ENCODE measurements around the gene HOXC11. TPM values are rescaled to one million over a fixed set of nuclear protein-coding genes. Genes with fewer than 3 reads are reported as not detected.

The HOXC11 gene
- total RNA-seq, 1 experiment from 2014 or later: 2.4 TPM

DNA sequence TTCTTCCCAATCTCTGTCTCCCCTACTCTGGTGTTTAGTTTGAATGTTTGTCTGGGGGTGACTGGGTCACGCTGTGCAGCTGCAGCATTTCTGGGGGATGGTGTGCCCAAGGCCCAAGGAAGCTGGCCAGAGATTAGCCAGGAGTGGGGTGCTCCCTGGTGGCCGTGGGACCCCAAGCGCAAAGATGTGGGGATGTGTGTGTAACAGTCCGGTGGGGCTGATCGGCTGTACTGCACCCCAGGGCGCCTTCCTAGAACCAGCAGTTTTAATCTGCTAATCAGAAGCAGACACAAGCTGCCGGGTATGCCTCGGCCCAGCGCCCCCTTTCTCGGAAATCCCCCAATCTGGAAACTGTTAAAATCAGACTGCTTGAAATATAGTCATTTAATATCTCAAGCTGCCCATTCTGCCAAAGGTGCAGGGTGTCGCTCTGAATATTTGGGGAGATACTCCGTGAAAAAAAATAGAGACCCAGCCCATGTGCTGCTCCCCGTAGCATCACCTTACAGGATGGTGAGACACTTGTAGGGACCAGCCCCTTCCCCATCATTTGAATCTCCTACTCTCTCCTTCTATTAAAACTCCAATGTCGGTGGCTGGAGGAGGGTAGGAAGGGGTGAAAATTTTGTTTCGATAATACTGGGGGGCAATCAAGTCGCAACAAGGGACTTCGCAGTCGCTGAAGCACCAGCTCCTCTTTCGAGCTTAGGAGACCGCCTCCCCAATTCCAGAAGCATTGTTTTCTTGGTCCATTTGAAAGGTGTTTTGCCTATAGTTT lies 31.3 kb downstream of the HOXC11 start:
- Histone ChIP-seq H3K4me2 (no peak overlapping the region), H3K9me2 (ENCODE audit: insufficient read depth) (no peaks in the 10 kb centered on the region), H3K4me3 (no peak overlapping the region), H3K27me3 (ENCODE audit: insufficient read depth, low read depth) (no peaks in the 10 kb centered on the region), H3K79me2 (ENCODE audit: low read depth) (no peaks in the 10 kb centered on the region), H3F3A (ENCODE audit: insufficient read depth, low read depth) (no peaks in the 10 kb centered on the region; the same call in 1 of the 2 replicates), H4K20me1 (ENCODE audit: insufficient read depth) (no peaks in the 10 kb centered on the region), H3K27ac (no peak overlapping the region), H3K4me1 (replicated peaks; ENCODE audit: insufficient read depth) (no peaks in the 10 kb centered on the region), H3K9me3 (ENCODE audit: insufficient read depth, low read depth) (no peaks in the 10 kb centered on the region), H3K36me3 (ENCODE audit: low read depth) (no peaks in the 10 kb centered on the region), H2AFZ (no peak overlapping the region)
- no TSS peak for BruUV-seq (replicated peaks)
- peak in 1 of 2 experiments; percentile 20 for DNase-seq
- ChIA-PET POLR2A (ENCODE audit: unreplicated experiment) (no interaction called here), CTCF (no interaction called here)
- intact Hi-C loops (cut with micrococcal nuclease; ENCODE audit: unreplicated experiment): no loop called here
- TF ChIP-seq EZH2 (IDR thresholded peaks at IDR 0.05; ENCODE audit: low read depth): no peak
- TF ChIP-seq, protein P1, sequence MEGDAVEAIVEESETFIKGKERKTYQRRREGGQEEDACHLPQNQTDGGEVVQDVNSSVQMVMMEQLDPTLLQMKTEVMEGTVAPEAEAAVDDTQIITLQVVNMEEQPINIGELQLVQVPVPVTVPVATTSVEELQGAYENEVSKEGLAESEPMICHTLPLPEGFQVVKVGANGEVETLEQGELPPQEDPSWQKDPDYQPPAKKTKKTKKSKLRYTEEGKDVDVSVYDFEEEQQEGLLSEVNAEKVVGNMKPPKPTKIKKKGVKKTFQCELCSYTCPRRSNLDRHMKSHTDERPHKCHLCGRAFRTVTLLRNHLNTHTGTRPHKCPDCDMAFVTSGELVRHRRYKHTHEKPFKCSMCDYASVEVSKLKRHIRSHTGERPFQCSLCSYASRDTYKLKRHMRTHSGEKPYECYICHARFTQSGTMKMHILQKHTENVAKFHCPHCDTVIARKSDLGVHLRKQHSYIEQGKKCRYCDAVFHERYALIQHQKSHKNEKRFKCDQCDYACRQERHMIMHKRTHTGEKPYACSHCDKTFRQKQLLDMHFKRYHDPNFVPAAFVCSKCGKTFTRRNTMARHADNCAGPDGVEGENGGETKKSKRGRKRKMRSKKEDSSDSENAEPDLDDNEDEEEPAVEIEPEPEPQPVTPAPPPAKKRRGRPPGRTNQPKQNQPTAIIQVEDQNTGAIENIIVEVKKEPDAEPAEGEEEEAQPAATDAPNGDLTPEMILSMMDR (conservative IDR thresholded peaks at IDR 0.05): peak; percentile 32; the same call in 1 of the 2 replicates

- Histone ChIP-seq H3K4me1 (replicated peaks; ENCODE audit: insufficient read depth) (no peaks in the 10 kb centered on the region), H3K4me2 (no peak overlapping the region), H3K9me3 (ENCODE audit: insufficient read depth, low read depth) (no peaks in the 10 kb centered on the region), H2AFZ (no peak overlapping the region), H3K27me3 (ENCODE audit: insufficient read depth, low read depth) (no peaks in the 10 kb centered on the region), H3K79me2 (ENCODE audit: low read depth) (no peaks in the 10 kb centered on the region), H3K4me3 (no peak overlapping the region), H3K36me3 (ENCODE audit: low read depth) (no peaks in the 10 kb centered on the region), H3K27ac (no peak overlapping the region), H3K9me2 (ENCODE audit: insufficient read depth) (no peaks in the 10 kb centered on the region), H4K20me1 (ENCODE audit: insufficient read depth) (no peaks in the 10 kb centered on the region), H3F3A (ENCODE audit: insufficient read depth, low read depth) (no peaks in the 10 kb centered on the region; the same call in 1 of the 2 replicates)
- DNase-seq: peak in 1 of 2 experiments; percentile 11
- POLR2A ChIA-PET (ENCODE audit: unreplicated experiment): interaction anchor here (0.6 kb wide), 1 partner anchor 254 kb away, joined by 3 read pairs; no protein-coding TSS in a partner anchor
- TF ChIP-seq, protein P1 (conservative IDR thresholded peaks at IDR 0.05): no peak
- TF ChIP-seq EZH2 (IDR thresholded peaks at IDR 0.05; ENCODE audit: low read depth): no peak
- no TSS peak for BruUV-seq (replicated peaks)
- CTCF ChIA-PET: interaction anchor here (0.6 to 1.6 kb wide), 4 partner anchors 146 to 215 kb away, joined by 3 to 8 read pairs (median 4); no protein-coding TSS in a partner anchor
- intact Hi-C loops (cut with micrococcal nuclease; ENCODE audit: unreplicated experiment): loop anchor here (5.0 kb wide), 2 partner anchors 303 to 372 kb away; no protein-coding TSS in a partner anchor
Observed at GRCh38 chr12:54004841-54005530, 32.1 kb downstream of the HOXC11 start.

DNA sequence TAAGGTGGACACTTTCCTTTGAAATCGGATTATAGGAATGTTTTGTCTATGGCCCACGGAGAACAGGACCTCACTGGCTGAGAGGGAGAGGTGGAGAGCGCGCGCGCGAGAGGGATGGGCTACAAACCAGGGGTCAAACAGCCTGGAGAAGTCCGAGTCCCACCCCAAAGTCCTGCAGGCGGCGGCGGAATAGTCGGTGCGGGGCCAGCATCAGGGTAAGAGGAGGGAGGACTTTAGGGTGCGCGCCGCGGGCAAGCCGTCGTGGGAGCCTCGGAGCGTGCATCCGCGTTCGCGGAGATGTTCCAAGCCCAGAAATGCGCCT lies 32.6 kb downstream of the HOXC11 start:
- no TSS peak for BruUV-seq (replicated peaks)
- Histone ChIP-seq H2AFZ (no peak overlapping the region), H3K4me2 (no peak overlapping the region)

More for the DNA sequence above, 32.6 kb downstream of the HOXC11 start:
- TF ChIP-seq, protein P1 (conservative IDR thresholded peaks at IDR 0.05): no peak
- TF ChIP-seq EZH2 (IDR thresholded peaks at IDR 0.05; ENCODE audit: low read depth): no peak
- Histone ChIP-seq H3K4me3 (no peak overlapping the region), H3K9me3 (ENCODE audit: insufficient read depth, low read depth) (no peaks in the 10 kb centered on the region), H3K36me3 (ENCODE audit: low read depth) (no peaks in the 10 kb centered on the region), H3K79me2 (ENCODE audit: low read depth) (no peaks in the 10 kb centered on the region), H4K20me1 (ENCODE audit: insufficient read depth) (no peaks in the 10 kb centered on the region), H3F3A (ENCODE audit: insufficient read depth, low read depth) (no peaks in the 10 kb centered on the region; the same call in 1 of the 2 replicates), H3K9me2 (ENCODE audit: insufficient read depth) (no peaks in the 10 kb centered on the region), H3K4me1 (replicated peaks; ENCODE audit: insufficient read depth) (no peaks in the 10 kb centered on the region), H3K27ac (no peak overlapping the region), H3K27me3 (ENCODE audit: insufficient read depth, low read depth) (no peaks in the 10 kb centered on the region)
- DNase-seq: no peak
- ChIA-PET POLR2A (ENCODE audit: unreplicated experiment) (interaction anchor here (0.6 kb wide), 1 partner anchor 254 kb away, joined by 3 read pairs; no protein-coding TSS in a partner anchor), CTCF (interaction anchor here (0.6 to 1.6 kb wide), 7 partner anchors 131 to 215 kb away, joined by 3 to 21 read pairs (median 5); no protein-coding TSS in a partner anchor)
- intact Hi-C loops (cut with micrococcal nuclease; ENCODE audit: unreplicated experiment): loop anchor here (5.0 kb wide), 2 partner anchors 303 to 372 kb away; no protein-coding TSS in a partner anchor
